Ishikawa (cell line): ENCODE results near the gene UST.

Source experiments
- CEBPB ChIP-seq: IDR thresholded peaks from 2 replicates; pipeline ENCODE4 v1.6.1; 2012
- CREB1 ChIP-seq: IDR thresholded peaks from 2 replicates; pipeline ENCODE4 v1.6.1; 2012; ENCODE audit warnings: low read depth
- EGR1 ChIP-seq: IDR thresholded peaks from 2 replicates; pipeline ENCODE4 v1.6.1; 2012
- EP300 ChIP-seq: IDR thresholded peaks from 2 replicates; pipeline ENCODE4 v1.6.1; 2012; ENCODE audit warnings: borderline replicate concordance
- FOXM1 ChIP-seq: IDR thresholded peaks from 2 replicates; pipeline ENCODE4 v1.6.1; 2012; ENCODE audit warnings: low read depth, borderline replicate concordance
- MAX ChIP-seq: IDR thresholded peaks from 2 replicates; pipeline ENCODE4 v1.6.1; 2012
- NFIC ChIP-seq: IDR thresholded peaks from 2 replicates; pipeline ENCODE4 v1.6.1; 2012
- RAD21 ChIP-seq: IDR thresholded peaks from 2 replicates; pipeline ENCODE4 v1.6.1; 2012; ENCODE audit warnings: low read depth
- REST ChIP-seq: IDR thresholded peaks from 2 replicates; pipeline ENCODE4 v1.6.1; 2012; ENCODE audit warnings: low read depth, mild to moderate bottlenecking
- TAF1 ChIP-seq: IDR thresholded peaks from 2 replicates; pipeline ENCODE4 v1.6.1; 2012; ENCODE audit warnings: low read depth, mild to moderate bottlenecking
- TCF12 ChIP-seq: IDR thresholded peaks from 2 replicates; pipeline ENCODE4 v1.6.1; 2012; ENCODE audit warnings: low read depth
- TEAD4 ChIP-seq: IDR thresholded peaks from 2 replicates; pipeline ENCODE4 v1.6.1; 2012
- USF1 ChIP-seq: IDR thresholded peaks from 2 replicates; pipeline ENCODE4 v1.6.1; 2012
- YY1 ChIP-seq: IDR thresholded peaks from 2 replicates; pipeline ENCODE4 v1.6.1; 2012; ENCODE audit warnings: low read depth
- ZBTB7A ChIP-seq: IDR thresholded peaks from 2 replicates; pipeline ENCODE4 v1.6.1; 2012; ENCODE audit warnings: low read depth

UST gene

GRCh38 chr6:148850964-148851363, 104.1 kb downstream of the UST start:
- TF ChIP-seq EGR1: no peak
- no peak for TF ChIP-seq FOXM1
- no peak for TF ChIP-seq YY1
- no peak for TF ChIP-seq TEAD4
- TF ChIP-seq CEBPB: no peak
- no peak for TF ChIP-seq MAX
- TF ChIP-seq REST: no peak
- TF ChIP-seq EP300: no peak
- TF ChIP-seq NFIC: no peak
- no peak for TF ChIP-seq TCF12
- no peak for TF ChIP-seq USF1
- TF ChIP-seq RAD21: no peak
- TF ChIP-seq TAF1: no peak

- no peak for TF ChIP-seq USF1
- no peak for TF ChIP-seq EGR1
- no peak for TF ChIP-seq YY1
- TF ChIP-seq REST: no peak
- TF ChIP-seq EP300: no peak
- no peak for TF ChIP-seq CREB1
- TF ChIP-seq MAX: no peak
- no peak for TF ChIP-seq NFIC
- no peak for TF ChIP-seq CEBPB
- TF ChIP-seq TCF12: no peak
- no peak for TF ChIP-seq TEAD4
- no peak for TF ChIP-seq FOXM1
- TF ChIP-seq RAD21: no peak
- TF ChIP-seq ZBTB7A: no peak
- no peak for TF ChIP-seq TAF1
Measured at GRCh38 chr6:148851683-148852556, 105.1 kb downstream of the UST start.

GRCh38 chr6:148852688-148853087, 105.9 kb downstream of the UST start:
- TF ChIP-seq TEAD4: no peak
- TF ChIP-seq CREB1: no peak
- no peak for TF ChIP-seq TCF12
- TF ChIP-seq EGR1: no peak
- 0 out of 2 replicates have a peak, but pooled peaks have one; percentile 10 for TF ChIP-seq USF1
- peak; percentile 38; the same call in 1 of the 2 replicates for TF ChIP-seq REST

GRCh38 chr6:148854096-148854495, 107.3 kb downstream of the UST start:
- TF ChIP-seq TAF1 (no peak), CEBPB (no peak), EGR1 (no peak), TCF12 (no peak), EP300 (no peak), MAX (no peak), TEAD4 (no peak), REST (no peak), YY1 (no peak), NFIC (no peak), USF1 (no peak), ZBTB7A (no peak)
